Epithelial cell of prostate (primary cell): ENCODE measurements around the gene BDKRB2.
A peak's percentile ranks its signal among the peaks of the same experiment; 100 is the strongest.
"Not testable (repeated sequence)": the region's sequence is repeated elsewhere in the genome, so short reads cannot be mapped to it uniquely, and the experiment has no call there.

Source experiments
- DNase-seq: peaks from one replicate; pipeline ENCODE4 v3.0.0-alpha.2; 2011; ENCODE audit warnings: low read depth, low spot score
- H3K27ac ChIP-seq: fragments of 450-650 bp; 2 replicates; pipeline ENCODE4 v1.5.1; 2017; ENCODE audit warnings: mild to moderate bottlenecking

BDKRB2 gene

GRCh38 chr14:96216627-96217026, 12.0 kb downstream of the BDKRB2 start:
- H3K27ac ChIP-seq, result peak overlapping the region; percentile 60
- DNase-seq, result no peak

- DNase-seq, result no peak
- no peak overlapping the region for H3K27ac ChIP-seq
Measured at GRCh38 chr14:96217376-96217913, 12.8 kb downstream of the BDKRB2 start.

GRCh38 chr14:96221109-96221650, 16.5 kb downstream of the BDKRB2 start:
- no peak for DNase-seq

GRCh38 chr14:96221841-96222240, 17.2 kb downstream of the BDKRB2 start:
- no peak for DNase-seq

More at GRCh38 chr14:96221109-96221650, 16.5 kb downstream of the BDKRB2 start:
- H3K27ac ChIP-seq, result no peak overlapping the region

DNA sequence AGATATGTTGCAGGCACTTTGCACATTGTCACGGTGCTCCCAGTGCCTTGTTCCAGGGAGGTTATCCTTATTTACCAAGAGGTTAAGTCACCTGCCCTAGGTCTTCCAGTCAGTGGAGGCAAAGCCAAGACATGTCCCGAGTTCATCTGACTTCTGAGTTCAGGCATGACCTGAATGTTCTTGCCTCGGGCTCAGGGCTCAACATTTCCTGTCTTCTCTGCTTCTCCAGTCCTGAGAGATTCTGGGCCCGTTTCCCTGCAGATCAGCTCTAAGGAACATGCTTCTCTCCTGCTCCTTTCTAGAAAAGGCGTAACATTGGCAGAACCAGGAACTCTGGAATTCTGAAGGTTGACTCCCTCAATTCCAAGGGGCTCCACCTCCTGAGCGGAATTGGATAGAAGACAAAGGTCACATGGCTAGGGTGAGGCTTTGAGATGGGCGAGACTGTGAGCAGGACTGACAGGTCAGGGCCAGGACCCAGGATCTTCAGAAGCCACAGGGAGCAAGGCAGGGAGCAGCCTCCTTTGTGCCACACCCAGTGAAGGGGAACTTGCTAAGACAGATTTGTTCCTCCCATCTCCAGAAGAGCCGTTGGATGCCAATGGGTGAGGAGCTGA, 19.9 kb downstream of the BDKRB2 start:
- peak overlapping the region; percentile 89 for H3K27ac ChIP-seq
- DNase-seq, result no peak

More at GRCh38 chr14:96221841-96222240, 17.2 kb downstream of the BDKRB2 start:
- no peak overlapping the region for H3K27ac ChIP-seq

GRCh38 chr14:96225213-96225612, 20.6 kb downstream of the BDKRB2 start:
- no peak for DNase-seq
- H3K27ac ChIP-seq, result peak overlapping the region; percentile 89

DNA sequence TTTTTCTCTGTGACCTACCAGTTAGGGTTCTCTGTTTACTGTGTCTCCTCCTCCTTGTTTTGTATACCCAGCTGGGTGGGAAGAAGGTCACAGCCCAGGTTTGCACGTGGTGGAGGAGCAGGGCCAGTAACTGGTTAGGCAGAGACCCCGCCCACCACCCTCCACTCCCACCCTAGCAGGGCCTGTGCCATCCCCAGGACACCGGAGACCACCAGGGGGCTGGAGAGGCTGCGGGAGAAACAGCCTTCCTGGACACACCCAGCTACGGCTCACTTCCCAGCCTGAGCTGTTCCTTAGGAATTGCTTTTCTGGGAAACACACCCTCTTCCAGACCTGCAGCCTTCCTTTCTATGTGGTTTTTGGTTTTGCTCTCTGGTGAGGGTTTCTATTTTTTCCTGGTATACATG, 21.1 kb downstream of the BDKRB2 start:
- peak overlapping the region; percentile 89 for H3K27ac ChIP-seq
- no peak for DNase-seq

DNA sequence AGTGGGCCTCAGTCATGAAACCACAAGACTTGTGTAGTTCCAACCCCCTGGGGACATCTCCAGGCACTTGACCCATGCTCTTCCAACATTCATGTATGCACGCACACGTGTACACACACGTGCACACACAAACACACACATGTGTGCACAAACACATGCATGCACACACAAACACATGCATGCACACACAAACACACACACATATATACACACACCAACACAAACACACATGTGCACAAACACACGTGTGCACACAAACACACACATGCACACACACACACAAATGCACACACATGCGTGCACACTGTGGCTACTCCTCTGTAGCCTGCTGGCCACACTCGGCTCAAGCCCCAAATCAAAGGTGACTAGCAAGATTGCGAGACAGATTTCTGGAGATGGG, 22.8 kb downstream of the BDKRB2 start:
- no peak for DNase-seq
- H3K27ac ChIP-seq, result no peak overlapping the region

DNA sequence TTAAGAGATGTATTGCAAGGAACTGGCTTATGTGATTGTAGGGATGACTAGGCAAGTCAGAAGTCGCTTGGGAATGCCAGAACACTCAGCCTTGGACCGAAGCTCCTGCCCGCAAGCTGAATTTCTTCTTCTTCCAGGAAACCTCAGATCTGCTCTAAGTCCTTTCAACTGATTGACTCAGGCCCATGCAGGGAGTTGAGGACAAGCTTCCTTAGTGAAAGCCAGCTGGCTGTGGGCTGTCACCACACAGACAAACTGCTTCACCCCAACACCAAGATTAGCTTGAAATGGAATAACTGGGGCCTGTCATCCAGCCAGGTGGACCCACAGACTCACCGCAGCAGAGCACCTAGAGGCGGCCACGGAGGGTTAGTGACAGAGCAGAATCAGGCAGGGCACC, 24.7 kb downstream of the BDKRB2 start:
- DNase-seq, result no peak
- H3K27ac ChIP-seq, result no peak overlapping the region

GRCh38 chr14:96231056-96231455, 26.4 kb downstream of the BDKRB2 start:
- DNase-seq, result no peak
- H3K27ac ChIP-seq, result no peak overlapping the region

- DNase-seq, result no peak
- no peak overlapping the region for H3K27ac ChIP-seq
Measured at GRCh38 chr14:96231526-96232130, 27.0 kb downstream of the BDKRB2 start.

DNA sequence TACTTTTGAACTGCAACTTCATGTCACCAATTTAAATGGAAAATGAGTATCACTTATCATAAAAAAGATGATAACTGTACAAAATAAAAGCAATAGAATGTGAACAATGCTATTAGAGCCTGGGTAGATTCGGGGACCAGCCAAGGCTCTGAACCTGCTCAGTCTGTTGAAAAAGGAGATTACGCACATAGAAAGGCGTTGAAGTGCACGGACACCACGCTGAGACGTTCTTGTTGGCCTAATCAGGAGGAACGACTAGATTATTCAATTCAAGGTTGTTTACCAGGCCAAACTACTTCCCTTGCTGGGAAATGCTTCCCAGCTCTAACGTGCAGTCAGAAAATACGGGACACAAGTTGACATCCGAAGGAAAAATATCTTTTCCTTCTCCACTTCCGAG, 27.9 kb downstream of the BDKRB2 start:
- DNase-seq, result no peak
- H3K27ac ChIP-seq, result no peak overlapping the region

GRCh38 chr14:96233661-96234060, 29.0 kb downstream of the BDKRB2 start:
- DNase-seq, result no peak
- no peak overlapping the region for H3K27ac ChIP-seq

DNA sequence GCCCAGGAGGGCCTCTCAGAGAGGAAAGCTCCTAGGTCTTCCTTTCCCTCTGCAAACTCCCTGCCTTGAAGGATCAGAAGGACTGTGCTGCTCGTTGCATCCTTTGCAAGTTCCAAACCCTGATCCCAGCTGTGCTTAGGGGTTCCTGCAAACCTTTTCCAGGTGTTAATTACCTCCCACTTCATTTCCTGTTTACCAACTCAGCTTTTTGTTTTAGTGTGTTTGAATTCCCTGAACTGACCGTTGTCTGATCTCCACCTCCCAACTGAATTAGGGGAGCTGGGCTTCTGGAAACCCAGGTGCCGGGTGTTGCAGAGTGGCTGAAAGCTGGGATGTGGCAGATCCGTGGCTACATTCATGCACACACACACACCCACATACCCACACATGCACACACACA, 30.8 kb downstream of the BDKRB2 start:
- DNase-seq, result no peak
- H3K27ac ChIP-seq, result no peak overlapping the region

DNA sequence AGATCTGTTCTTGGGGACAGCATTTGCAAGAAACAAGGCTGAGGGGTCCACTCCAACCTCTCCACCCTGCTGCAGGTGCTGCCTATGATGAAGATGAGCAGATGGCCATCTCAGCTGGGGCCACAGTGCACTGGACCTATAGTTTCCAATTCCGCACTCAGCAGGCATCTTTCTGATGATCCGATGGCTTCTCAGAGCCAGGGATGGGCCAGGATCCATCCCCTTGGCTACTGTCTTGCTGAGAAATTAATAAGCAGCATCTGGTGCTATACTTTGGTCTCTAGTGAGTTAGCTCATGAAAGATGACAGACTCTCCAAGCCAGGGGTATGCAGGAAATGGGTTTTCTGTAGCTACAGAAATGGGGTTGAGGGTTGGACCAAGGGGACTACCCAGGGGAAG, 33.0 kb downstream of the BDKRB2 start:
- no peak overlapping the region for H3K27ac ChIP-seq
- no peak for DNase-seq

- no peak for DNase-seq
- no peak overlapping the region for H3K27ac ChIP-seq
Measured at GRCh38 chr14:96238676-96239265, 34.1 kb downstream of the BDKRB2 start.

DNA sequence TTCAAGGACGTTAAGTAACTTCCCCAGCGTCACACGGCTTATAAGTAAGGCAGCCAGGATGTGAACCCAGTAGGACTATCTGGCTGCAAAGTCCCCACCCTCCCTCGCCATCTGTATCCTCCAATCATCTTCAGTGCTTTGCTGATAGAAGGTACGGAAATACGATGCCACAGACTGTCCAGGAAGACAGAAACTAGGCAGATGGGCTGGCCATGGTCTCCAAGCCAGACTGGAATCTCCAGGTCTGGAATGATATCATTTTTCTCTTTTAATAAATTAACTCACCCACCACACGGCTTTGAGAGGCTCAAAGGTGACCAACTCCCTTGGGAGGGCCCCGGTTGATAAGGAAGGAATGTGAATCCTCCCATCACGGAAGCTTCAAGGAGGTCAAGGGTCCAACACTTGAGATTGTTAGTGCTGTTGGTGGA, 35.1 kb downstream of the BDKRB2 start:
- H3K27ac ChIP-seq, result no peak overlapping the region
- DNase-seq, result no peak

GRCh38 chr14:96240641-96241040, 36.0 kb downstream of the BDKRB2 start:
- DNase-seq, result no peak
- no peak overlapping the region for H3K27ac ChIP-seq

DNA sequence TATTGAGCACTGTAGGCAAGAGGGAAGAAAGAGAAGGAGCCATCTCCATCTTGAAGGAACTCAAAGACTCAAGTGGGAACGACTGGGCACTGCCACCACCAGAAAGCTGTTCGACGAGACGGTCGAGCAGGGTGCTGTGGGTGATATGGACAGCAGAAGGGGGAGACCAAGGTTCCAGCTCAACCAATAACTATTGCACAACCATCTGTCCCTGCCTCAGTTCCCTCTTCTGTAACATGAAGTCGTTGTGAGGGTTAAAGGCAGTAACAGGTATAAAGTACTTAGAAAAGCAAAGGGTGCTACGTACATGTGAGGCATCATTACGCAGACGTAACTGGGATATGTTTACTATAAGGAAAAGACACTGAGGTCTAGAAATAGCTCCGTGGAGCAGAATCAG, 37.5 kb downstream of the BDKRB2 start:
- H3K27ac ChIP-seq, result no peak overlapping the region
- no peak for DNase-seq

DNA sequence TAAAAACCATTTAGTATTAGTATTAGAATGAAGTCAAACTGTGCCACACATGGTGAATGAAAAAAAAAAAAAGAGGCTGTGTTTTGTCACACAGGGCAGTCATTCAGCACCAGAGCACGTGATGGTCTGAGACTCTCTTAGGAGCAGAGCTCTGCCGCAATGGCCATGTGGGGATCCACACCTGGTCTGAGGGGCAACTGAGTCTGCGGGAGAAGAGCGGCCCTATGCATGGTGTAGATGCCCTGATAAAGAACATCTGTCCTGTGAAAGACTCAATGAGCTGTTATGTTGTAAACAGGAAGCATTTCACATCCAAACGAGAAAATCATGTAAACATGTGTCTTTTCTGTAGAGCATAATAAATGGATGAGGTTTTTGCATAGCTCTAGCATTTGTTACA, 39.1 kb downstream of the BDKRB2 start:
- no peak overlapping the region for H3K27ac ChIP-seq
- no peak for DNase-seq

GRCh38 chr14:96245074-96245473, 40.4 kb downstream of the BDKRB2 start:
- not testable (repeated sequence) for DNase-seq

More at GRCh38 chr14:96245074-96245473, 40.4 kb downstream of the BDKRB2 start:
- H3K27ac ChIP-seq, result not testable (repeated sequence)
